ENCODE measurements around the gene CILP.
"Not testable (repeated sequence)": the region's sequence is repeated elsewhere in the genome, so short reads cannot be mapped to it uniquely, and the experiment has no call there.

The CILP gene

DNA sequence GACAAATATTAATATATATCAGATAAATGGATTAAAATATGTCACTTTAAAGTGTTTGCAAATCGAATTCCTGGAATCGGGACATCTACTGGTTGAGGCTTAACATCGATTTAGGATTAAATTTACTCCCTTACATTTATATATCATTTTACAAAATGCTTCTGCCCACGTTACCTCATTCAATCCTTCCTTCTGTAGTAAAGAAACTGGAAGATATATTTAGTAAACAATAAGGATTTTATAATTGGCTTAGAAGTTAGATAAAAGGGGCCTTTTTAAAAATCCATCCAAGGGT is 27.5 kb downstream of the CILP start:
- no peaks in the 10 kb centered on the region for H3K27me3 ChIP-seq (ENCODE audit: control insufficient read depth in 2 of 2, insufficient read depth in 2 of 2, low read length in 2 of 2)
- peak overlapping the region; percentile 90 to 91 for H3K4me3 ChIP-seq (ENCODE audit: low read length in 2 of 2)
- peaks cover 8 to 10% of the 10 kb centered on the region in 2 donors for H3K36me3 ChIP-seq (ENCODE audit: control insufficient read depth in 2 of 2, insufficient read depth in 2 of 2, low read length in 2 of 2)
- H3K27ac ChIP-seq (ENCODE audit: low read depth in 2 of 2, low read length in 2 of 2): peak overlapping the region; percentile 92 to 94
- no peaks in the 10 kb centered on the region for H3K9me3 ChIP-seq (ENCODE audit: control insufficient read depth in 2 of 2, low read length in 2 of 2)
- H3K4me1 ChIP-seq (ENCODE audit: control insufficient read depth in 2 of 2, insufficient read depth in 2 of 2, low read length in 2 of 2): peaks cover 0 to 7% of the 10 kb centered on the region in 2 donors
- H3K9ac ChIP-seq (ENCODE audit: low read depth in 1 of 2, low read length in 2 of 2): peak overlapping the region; percentile 91 to 92

DNA sequence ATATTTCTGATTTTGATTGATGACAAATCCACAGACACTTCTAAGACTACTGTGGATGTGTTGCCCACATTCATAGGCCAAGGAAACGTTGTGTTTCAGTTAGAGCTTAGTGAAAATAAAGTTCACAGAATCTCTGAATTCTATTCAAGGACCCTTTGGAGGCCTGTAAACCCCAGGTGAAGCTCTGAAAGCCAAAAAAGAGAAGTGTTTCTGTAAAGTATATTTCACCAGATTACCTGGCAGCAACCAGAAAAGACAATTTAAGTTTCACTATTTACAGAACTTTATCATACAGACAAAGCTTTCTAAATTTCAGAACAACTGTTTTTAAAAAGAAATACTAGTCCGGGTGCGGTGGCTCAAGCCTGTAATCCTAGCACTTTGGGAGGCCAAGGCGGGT is 28.7 kb downstream of the CILP start:
- Histone ChIP-seq H3K4me3 (ENCODE audit: low read length in 2 of 2) (no peak overlapping the region), H3K27me3 (ENCODE audit: control insufficient read depth in 2 of 2, insufficient read depth in 2 of 2, low read length in 2 of 2) (no peaks in the 10 kb centered on the region), H3K27ac (ENCODE audit: low read depth in 2 of 2, low read length in 2 of 2) (no peak overlapping the region), H3K9me3 (ENCODE audit: control insufficient read depth in 2 of 2, low read length in 2 of 2) (no peaks in the 10 kb centered on the region), H3K4me1 (ENCODE audit: control insufficient read depth in 2 of 2, insufficient read depth in 2 of 2, low read length in 2 of 2) (peaks cover 0 to 7% of the 10 kb centered on the region in 2 donors), H3K36me3 (ENCODE audit: control insufficient read depth in 2 of 2, insufficient read depth in 2 of 2, low read length in 2 of 2) (peaks cover 16 to 19% of the 10 kb centered on the region in 2 donors), H3K9ac (ENCODE audit: low read depth in 1 of 2, low read length in 2 of 2) (no peak overlapping the region)

GRCh38 chr15:65181582-65182353 is 29.5 kb downstream of the CILP start:
- not testable (repeated sequence) for H3K27ac ChIP-seq (ENCODE audit: low read depth in 2 of 2, low read length in 2 of 2); H3K9me3 ChIP-seq (ENCODE audit: control insufficient read depth in 2 of 2, low read length in 2 of 2); H3K4me3 ChIP-seq (ENCODE audit: low read length in 2 of 2); H3K9ac ChIP-seq (ENCODE audit: low read depth in 1 of 2, low read length in 2 of 2); H3K27me3 ChIP-seq (ENCODE audit: control insufficient read depth in 2 of 2, insufficient read depth in 2 of 2, low read length in 2 of 2); H3K4me1 ChIP-seq (ENCODE audit: control insufficient read depth in 2 of 2, insufficient read depth in 2 of 2, low read length in 2 of 2)
- H3K36me3 ChIP-seq (ENCODE audit: control insufficient read depth in 2 of 2, insufficient read depth in 2 of 2, low read length in 2 of 2): peaks cover 22 to 26% of the 10 kb centered on the region in 2 donors

GRCh38 chr15:65180167-65180566 is 31.1 kb downstream of the CILP start:
- peaks cover 30 to 33% of the 10 kb centered on the region in 2 donors for H3K36me3 ChIP-seq (ENCODE audit: control insufficient read depth in 2 of 2, insufficient read depth in 2 of 2, low read length in 2 of 2)
- no peaks in the 10 kb centered on the region for H3K9me3 ChIP-seq (ENCODE audit: control insufficient read depth in 2 of 2, low read length in 2 of 2)
- H3K27me3 ChIP-seq (ENCODE audit: control insufficient read depth in 2 of 2, insufficient read depth in 2 of 2, low read length in 2 of 2): no peaks in the 10 kb centered on the region
- no peak overlapping the region for H3K27ac ChIP-seq (ENCODE audit: low read depth in 2 of 2, low read length in 2 of 2)
- peaks cover 0 to 4% of the 10 kb centered on the region in 2 donors for H3K4me1 ChIP-seq (ENCODE audit: control insufficient read depth in 2 of 2, insufficient read depth in 2 of 2, low read length in 2 of 2)
- no peak overlapping the region for H3K4me3 ChIP-seq (ENCODE audit: low read length in 2 of 2)
- H3K9ac ChIP-seq (ENCODE audit: low read depth in 1 of 2, low read length in 2 of 2): no peak overlapping the region

DNA sequence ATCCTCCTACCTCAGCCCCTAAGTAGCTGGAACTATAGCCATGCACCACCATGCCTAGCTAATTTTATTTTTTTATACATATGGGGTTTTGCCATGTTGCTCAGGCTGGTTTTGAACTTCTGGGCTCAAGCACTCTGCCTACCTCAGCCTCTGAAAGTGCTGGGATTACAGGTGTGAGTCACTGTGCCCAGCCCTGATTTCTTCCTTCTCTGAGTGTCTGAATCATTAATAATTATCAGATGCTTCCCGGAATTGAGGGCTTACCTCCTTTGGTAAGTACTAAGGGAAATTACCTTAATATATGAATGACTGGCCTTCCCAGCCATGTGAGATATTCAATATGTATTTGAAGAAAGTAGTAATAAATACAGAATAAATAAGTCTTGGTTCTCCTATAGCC is 33.4 kb downstream of the CILP start:
- no peak overlapping the region for H3K27ac ChIP-seq (ENCODE audit: low read depth in 2 of 2, low read length in 2 of 2)
- H3K4me1 ChIP-seq (ENCODE audit: control insufficient read depth in 2 of 2, insufficient read depth in 2 of 2, low read length in 2 of 2): no peaks in the 10 kb centered on the region

GRCh38 chr15:65176056-65176455 is 35.2 kb downstream of the CILP start:
- Histone ChIP-seq H3K4me3 (ENCODE audit: low read length in 2 of 2) (no peak overlapping the region), H3K9ac (ENCODE audit: low read depth in 1 of 2, low read length in 2 of 2) (no peak overlapping the region), H3K36me3 (ENCODE audit: control insufficient read depth in 2 of 2, insufficient read depth in 2 of 2, low read length in 2 of 2) (peaks cover 35 to 45% of the 10 kb centered on the region in 2 donors), H3K27me3 (ENCODE audit: control insufficient read depth in 2 of 2, insufficient read depth in 2 of 2, low read length in 2 of 2) (no peaks in the 10 kb centered on the region), H3K27ac (ENCODE audit: low read depth in 2 of 2, low read length in 2 of 2) (no peak overlapping the region), H3K9me3 (ENCODE audit: control insufficient read depth in 2 of 2, low read length in 2 of 2) (no peaks in the 10 kb centered on the region), H3K4me1 (ENCODE audit: control insufficient read depth in 2 of 2, insufficient read depth in 2 of 2, low read length in 2 of 2) (no peaks in the 10 kb centered on the region)

More for the DNA sequence above, 33.4 kb downstream of the CILP start:
- Histone ChIP-seq H3K9me3 (ENCODE audit: control insufficient read depth in 2 of 2, low read length in 2 of 2) (no peaks in the 10 kb centered on the region), H3K9ac (ENCODE audit: low read depth in 1 of 2, low read length in 2 of 2) (peak overlapping the region in 1 of 2 donors; percentile 24), H3K4me3 (ENCODE audit: low read length in 2 of 2) (no peak overlapping the region), H3K27me3 (ENCODE audit: control insufficient read depth in 2 of 2, insufficient read depth in 2 of 2, low read length in 2 of 2) (no peaks in the 10 kb centered on the region), H3K36me3 (ENCODE audit: control insufficient read depth in 2 of 2, insufficient read depth in 2 of 2, low read length in 2 of 2) (peaks cover 33 to 39% of the 10 kb centered on the region in 2 donors)

DNA sequence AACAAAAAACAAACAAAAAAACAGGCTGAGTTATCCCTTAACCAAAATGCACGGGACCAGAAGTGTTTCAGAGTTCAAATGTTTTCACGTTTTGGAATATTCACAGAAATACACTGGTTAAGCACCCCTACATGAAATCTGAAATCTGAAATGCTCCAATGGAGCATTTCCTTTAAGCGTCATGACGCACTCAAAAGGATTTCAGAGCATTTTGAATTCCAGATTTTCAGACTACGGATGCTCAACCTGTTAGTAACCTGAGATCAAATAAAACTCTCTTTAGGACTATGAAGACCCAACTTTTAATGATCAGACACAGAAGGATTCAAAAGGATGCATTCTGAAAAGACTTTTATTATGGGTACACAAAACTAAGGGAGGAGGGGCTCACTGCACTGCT is 35.8 kb downstream of the CILP start:
- Histone ChIP-seq H3K4me1 (ENCODE audit: control insufficient read depth in 2 of 2, insufficient read depth in 2 of 2, low read length in 2 of 2) (no peaks in the 10 kb centered on the region), H3K36me3 (ENCODE audit: control insufficient read depth in 2 of 2, insufficient read depth in 2 of 2, low read length in 2 of 2) (peaks cover 35 to 45% of the 10 kb centered on the region in 2 donors), H3K27me3 (ENCODE audit: control insufficient read depth in 2 of 2, insufficient read depth in 2 of 2, low read length in 2 of 2) (no peaks in the 10 kb centered on the region)

DNA sequence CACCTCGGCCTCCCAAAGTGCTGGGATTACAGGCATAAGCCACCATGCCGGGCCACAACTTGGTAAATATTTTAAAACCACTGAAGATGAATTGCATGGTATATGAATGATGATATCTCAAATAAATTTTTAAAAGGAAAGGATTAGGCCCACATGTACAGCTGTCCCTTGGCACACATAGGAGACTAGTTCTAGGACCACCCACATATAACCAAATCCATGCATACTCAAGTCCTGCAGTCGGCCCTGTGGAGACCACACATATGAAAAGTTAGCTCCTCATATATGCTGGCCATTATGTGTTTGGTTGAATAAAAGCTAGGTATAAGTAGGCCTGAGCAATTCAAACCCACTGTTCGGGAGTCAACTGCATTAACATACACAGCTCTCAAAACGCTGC is 36.8 kb downstream of the CILP start:
- no peaks in the 10 kb centered on the region for H3K9me3 ChIP-seq (ENCODE audit: control insufficient read depth in 2 of 2, low read length in 2 of 2)
- peaks cover 31 to 42% of the 10 kb centered on the region in 2 donors for H3K36me3 ChIP-seq (ENCODE audit: control insufficient read depth in 2 of 2, insufficient read depth in 2 of 2, low read length in 2 of 2)
- H3K27ac ChIP-seq (ENCODE audit: low read depth in 2 of 2, low read length in 2 of 2): no peak overlapping the region
- H3K27me3 ChIP-seq (ENCODE audit: control insufficient read depth in 2 of 2, insufficient read depth in 2 of 2, low read length in 2 of 2): no peaks in the 10 kb centered on the region
- H3K9ac ChIP-seq (ENCODE audit: low read depth in 1 of 2, low read length in 2 of 2): no peak overlapping the region
- no peak overlapping the region for H3K4me3 ChIP-seq (ENCODE audit: low read length in 2 of 2)
- no peaks in the 10 kb centered on the region for H3K4me1 ChIP-seq (ENCODE audit: control insufficient read depth in 2 of 2, insufficient read depth in 2 of 2, low read length in 2 of 2)

More for the DNA sequence above, 35.8 kb downstream of the CILP start:
- Histone ChIP-seq H3K9me3 (ENCODE audit: control insufficient read depth in 2 of 2, low read length in 2 of 2) (no peaks in the 10 kb centered on the region), H3K9ac (ENCODE audit: low read depth in 1 of 2, low read length in 2 of 2) (no peak overlapping the region), H3K27ac (ENCODE audit: low read depth in 2 of 2, low read length in 2 of 2) (no peak overlapping the region), H3K4me3 (ENCODE audit: low read length in 2 of 2) (no peak overlapping the region)

DNA sequence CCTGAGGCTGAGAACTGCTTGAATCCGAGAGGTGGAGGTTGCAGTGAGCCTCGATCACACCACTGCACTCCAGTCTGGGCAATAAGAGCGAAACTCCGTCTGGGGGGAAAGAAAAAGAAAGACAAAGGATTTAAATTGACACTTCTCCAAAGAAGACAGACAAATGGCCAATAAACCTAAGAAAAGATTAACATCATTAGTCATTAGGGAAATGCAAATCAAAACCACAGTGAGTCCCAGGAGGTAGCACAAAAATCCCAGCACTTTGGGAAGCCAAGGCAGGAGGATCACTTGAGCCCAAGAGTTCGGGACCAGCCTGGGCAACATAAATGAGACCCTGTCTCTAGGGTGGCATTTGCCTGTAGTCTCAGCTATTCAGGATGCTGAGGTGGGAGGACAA is 38.7 kb downstream of the CILP start:
- Histone ChIP-seq H3K9me3 (ENCODE audit: control insufficient read depth in 2 of 2, low read length in 2 of 2) (no peaks in the 10 kb centered on the region), H3K9ac (ENCODE audit: low read depth in 1 of 2, low read length in 2 of 2) (no peak overlapping the region), H3K27ac (ENCODE audit: low read depth in 2 of 2, low read length in 2 of 2) (no peak overlapping the region), H3K4me1 (ENCODE audit: control insufficient read depth in 2 of 2, insufficient read depth in 2 of 2, low read length in 2 of 2) (no peaks in the 10 kb centered on the region), H3K27me3 (ENCODE audit: control insufficient read depth in 2 of 2, insufficient read depth in 2 of 2, low read length in 2 of 2) (no peaks in the 10 kb centered on the region), H3K36me3 (ENCODE audit: control insufficient read depth in 2 of 2, insufficient read depth in 2 of 2, low read length in 2 of 2) (peaks cover 23 to 25% of the 10 kb centered on the region in 2 donors), H3K4me3 (ENCODE audit: low read length in 2 of 2) (no peak overlapping the region)

- Histone ChIP-seq H3K9me3 (ENCODE audit: control insufficient read depth in 2 of 2, low read length in 2 of 2) (no peaks in the 10 kb centered on the region), H3K27ac (ENCODE audit: low read depth in 2 of 2, low read length in 2 of 2) (no peak overlapping the region), H3K4me1 (ENCODE audit: control insufficient read depth in 2 of 2, insufficient read depth in 2 of 2, low read length in 2 of 2) (no peaks in the 10 kb centered on the region), H3K9ac (ENCODE audit: low read depth in 1 of 2, low read length in 2 of 2) (no peak overlapping the region), H3K36me3 (ENCODE audit: control insufficient read depth in 2 of 2, insufficient read depth in 2 of 2, low read length in 2 of 2) (peaks cover 20% of the 10 kb centered on the region in 2 donors), H3K4me3 (ENCODE audit: low read length in 2 of 2) (no peak overlapping the region), H3K27me3 (ENCODE audit: control insufficient read depth in 2 of 2, insufficient read depth in 2 of 2, low read length in 2 of 2) (no peaks in the 10 kb centered on the region)
Observed at GRCh38 chr15:65171428-65171827, 39.8 kb downstream of the CILP start.
